ENCODE measurements around the gene RARB.

RARB gene

GRCh38 chr3:25448750-25449692 is 21.0 kb downstream of the RARB start:
- no peak for DNase-seq

GRCh38 chr3:25449857-25450256 is 21.8 kb downstream of the RARB start:
- DNase-seq, result no peak

GRCh38 chr3:25452192-25452591 is 24.1 kb downstream of the RARB start:
- no peak for DNase-seq

GRCh38 chr3:25452740-25453139 is 24.7 kb downstream of the RARB start:
- DNase-seq, result no peak

GRCh38 chr3:25453619-25454004 is 25.5 kb downstream of the RARB start:
- DNase-seq, result no peak

GRCh38 chr3:25454005-25454927 is 26.2 kb downstream of the RARB start:
- DNase-seq, result no peak

GRCh38 chr3:25455441-25456132 is 27.5 kb downstream of the RARB start:
- DNase-seq, result no peak

- no peak for DNase-seq
Measured at GRCh38 chr3:25456723-25457670, 28.9 kb downstream of the RARB start.

GRCh38 chr3:25457671-25458419 is 29.8 kb downstream of the RARB start:
- DNase-seq, result no peak

- no peak for DNase-seq
Measured at GRCh38 chr3:25458420-25458814, 30.4 kb downstream of the RARB start.

GRCh38 chr3:25460751-25461150 is 32.7 kb downstream of the RARB start:
- peak in 1 of 2 donors; percentile 15 for DNase-seq

GRCh38 chr3:25461946-25462345 is 33.9 kb downstream of the RARB start:
- no peak for DNase-seq

- DNase-seq, result no peak
Measured at GRCh38 chr3:25462495-25462894, 34.4 kb downstream of the RARB start.

- no peak for DNase-seq
Measured at GRCh38 chr3:25463836-25464418, 35.9 kb downstream of the RARB start.

GRCh38 chr3:25465266-25465860 is 37.3 kb downstream of the RARB start:
- no peak for DNase-seq

- no peak for DNase-seq
Measured at GRCh38 chr3:25468866-25469319, 40.8 kb downstream of the RARB start.

GRCh38 chr3:25469558-25469957 is 41.5 kb downstream of the RARB start:
- DNase-seq, result no peak

GRCh38 chr3:25471081-25471768 is 43.2 kb downstream of the RARB start:
- DNase-seq, result no peak

GRCh38 chr3:25472153-25472552 is 44.1 kb downstream of the RARB start:
- DNase-seq, result no peak

GRCh38 chr3:25472731-25473130 is 44.7 kb downstream of the RARB start:
- DNase-seq, result no peak

All from CD4-positive, alpha-beta T cell treated with Interleukin-1 beta for 1 hour (primary cell).